H1 (cell line): ENCODE results near the gene STXBP4. TPM values are rescaled to one million over a fixed set of nuclear protein-coding genes. Genes with fewer than 3 reads are reported as not detected.

ENCODE experiments used
- CHD2 ChIP-seq: IDR thresholded peaks from 2 replicates; pipeline ENCODE4 v1.6.1; 2012; ENCODE audit warnings: low read length, improper control_type of control experiment
- HDAC6 ChIP-seq: IDR thresholded peaks from one replicate; pipeline ENCODE4 v1.7.1; 2012; ENCODE audit warnings: low read depth, mild to moderate bottlenecking, inconsistent platforms, low read length, moderate library complexity
- PHF8 ChIP-seq: fragments of 200-600 bp; sonication (generic); conservative IDR thresholded peaks from 2 replicates; pipeline ENCODE4 v1.7.1; 2012; ENCODE audit warnings: low read depth, mild to moderate bottlenecking, inconsistent platforms, low read length, moderate library complexity
- RFX5 ChIP-seq: IDR thresholded peaks from 2 replicates; pipeline ENCODE4 v1.6.1; 2011; ENCODE audit warnings: low read depth, low read length, improper control_type of control experiment, borderline replicate concordance
- RXRA ChIP-seq: IDR thresholded peaks from 2 replicates; pipeline ENCODE4 v1.6.1; 2011; ENCODE audit warnings: low read depth, mild to moderate bottlenecking, low read length, moderate library complexity; ENCODE audit not compliant: insufficient read depth
- TBP ChIP-seq: IDR thresholded peaks from 2 replicates; pipeline ENCODE4 v1.6.1; 2011; ENCODE audit warnings: low read depth, low read length, improper control_type of control experiment
- TCF12 ChIP-seq: IDR thresholded peaks from 2 replicates; pipeline ENCODE4 v1.6.1; 2011; ENCODE audit warnings: low read depth, mild to moderate bottlenecking, low read length
- ZNF274 ChIP-seq: IDR thresholded peaks from 2 replicates; pipeline ENCODE4 v1.7.0; 2012; ENCODE audit warnings: low read length, borderline replicate concordance; ENCODE audit errors: extremely low read depth
- polyA plus RNA-seq, 7 experiments: library from polyadenylated mRNA; depleted of rRNA in 3 of 7; stranded (reverse) in 5 of 7; unstranded in 2 of 7; fragments of >200 nt in 5 of 7; fragments of 200-250 nt in 2 of 7; gene quantifications; 1 replicate in 5 of 7; 2 replicates in 1 of 7; 4 replicates in 1 of 7; pipeline versions ENCODE4 v1.2.1 to v1.2.3, GENCODE V29; 2011 to 2013; ENCODE audit warnings: missing spikeins in 2 of 7, mixed read lengths in 2 of 7
- total RNA-seq: library from RNA; stranded (reverse); fragmentation: NEBNext Ultra II Directional; extraction: Animal tissue kit (Norgen Biotek cat#: 25700); gene quantifications from 2 replicates; pipeline ENCODE4 v1.2.1, GENCODE V29; 2021
- TF ChIP-seq, protein P1 (sequence below): fragments of 300-600 bp; sonication (generic); IDR thresholded peaks from 2 replicates; pipeline ENCODE4 v1.7.1; 2012; ENCODE audit warnings: low read length, moderate library complexity, mild to moderate bottlenecking, inconsistent platforms; ENCODE audit not compliant: insufficient replicate concordance
- TF ChIP-seq, protein P2 (sequence below), 3 experiments: IDR thresholded peaks; 1 replicate in 2 of 3; 2 replicates in 1 of 3; pipeline versions ENCODE4 v1.5.1 to v1.6.1; 2011; ENCODE audit warnings: low read length in 3 of 3, mild to moderate bottlenecking in 3 of 3, inconsistent platforms in 2 of 3, low read depth in 1 of 3, moderate library complexity in 1 of 3; ENCODE audit not compliant: insufficient read depth in 1 of 3; ENCODE audit errors: control extremely low read depth in 1 of 3

Gene STXBP4
- total and polyA plus RNA-seq, 2 of the 8 experiments (the other 6 are each of a cell fraction or from before 2014, with no cell fraction given) = 3.2 to 18.5 TPM

DNA sequence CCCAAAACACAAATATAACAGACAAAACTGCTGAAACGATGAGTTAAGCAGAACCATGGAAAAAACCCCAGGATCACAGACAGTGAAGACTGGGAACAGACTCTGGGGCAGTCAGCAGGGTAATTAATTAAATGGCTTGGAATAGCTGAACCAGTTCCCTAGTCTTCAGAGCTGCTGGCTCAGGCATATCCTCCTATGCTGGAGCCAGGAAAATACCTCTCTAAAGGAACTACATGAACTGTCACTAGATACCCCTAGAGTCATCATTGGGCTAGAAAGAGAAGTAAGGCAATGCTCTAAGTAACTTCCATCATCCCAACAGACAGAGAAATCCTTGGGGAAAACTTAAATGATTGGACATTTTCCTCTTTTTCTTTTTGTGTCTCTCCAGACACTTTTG lies 113.0 kb downstream of the STXBP4 start (continued):
- TF ChIP-seq, protein P1, sequence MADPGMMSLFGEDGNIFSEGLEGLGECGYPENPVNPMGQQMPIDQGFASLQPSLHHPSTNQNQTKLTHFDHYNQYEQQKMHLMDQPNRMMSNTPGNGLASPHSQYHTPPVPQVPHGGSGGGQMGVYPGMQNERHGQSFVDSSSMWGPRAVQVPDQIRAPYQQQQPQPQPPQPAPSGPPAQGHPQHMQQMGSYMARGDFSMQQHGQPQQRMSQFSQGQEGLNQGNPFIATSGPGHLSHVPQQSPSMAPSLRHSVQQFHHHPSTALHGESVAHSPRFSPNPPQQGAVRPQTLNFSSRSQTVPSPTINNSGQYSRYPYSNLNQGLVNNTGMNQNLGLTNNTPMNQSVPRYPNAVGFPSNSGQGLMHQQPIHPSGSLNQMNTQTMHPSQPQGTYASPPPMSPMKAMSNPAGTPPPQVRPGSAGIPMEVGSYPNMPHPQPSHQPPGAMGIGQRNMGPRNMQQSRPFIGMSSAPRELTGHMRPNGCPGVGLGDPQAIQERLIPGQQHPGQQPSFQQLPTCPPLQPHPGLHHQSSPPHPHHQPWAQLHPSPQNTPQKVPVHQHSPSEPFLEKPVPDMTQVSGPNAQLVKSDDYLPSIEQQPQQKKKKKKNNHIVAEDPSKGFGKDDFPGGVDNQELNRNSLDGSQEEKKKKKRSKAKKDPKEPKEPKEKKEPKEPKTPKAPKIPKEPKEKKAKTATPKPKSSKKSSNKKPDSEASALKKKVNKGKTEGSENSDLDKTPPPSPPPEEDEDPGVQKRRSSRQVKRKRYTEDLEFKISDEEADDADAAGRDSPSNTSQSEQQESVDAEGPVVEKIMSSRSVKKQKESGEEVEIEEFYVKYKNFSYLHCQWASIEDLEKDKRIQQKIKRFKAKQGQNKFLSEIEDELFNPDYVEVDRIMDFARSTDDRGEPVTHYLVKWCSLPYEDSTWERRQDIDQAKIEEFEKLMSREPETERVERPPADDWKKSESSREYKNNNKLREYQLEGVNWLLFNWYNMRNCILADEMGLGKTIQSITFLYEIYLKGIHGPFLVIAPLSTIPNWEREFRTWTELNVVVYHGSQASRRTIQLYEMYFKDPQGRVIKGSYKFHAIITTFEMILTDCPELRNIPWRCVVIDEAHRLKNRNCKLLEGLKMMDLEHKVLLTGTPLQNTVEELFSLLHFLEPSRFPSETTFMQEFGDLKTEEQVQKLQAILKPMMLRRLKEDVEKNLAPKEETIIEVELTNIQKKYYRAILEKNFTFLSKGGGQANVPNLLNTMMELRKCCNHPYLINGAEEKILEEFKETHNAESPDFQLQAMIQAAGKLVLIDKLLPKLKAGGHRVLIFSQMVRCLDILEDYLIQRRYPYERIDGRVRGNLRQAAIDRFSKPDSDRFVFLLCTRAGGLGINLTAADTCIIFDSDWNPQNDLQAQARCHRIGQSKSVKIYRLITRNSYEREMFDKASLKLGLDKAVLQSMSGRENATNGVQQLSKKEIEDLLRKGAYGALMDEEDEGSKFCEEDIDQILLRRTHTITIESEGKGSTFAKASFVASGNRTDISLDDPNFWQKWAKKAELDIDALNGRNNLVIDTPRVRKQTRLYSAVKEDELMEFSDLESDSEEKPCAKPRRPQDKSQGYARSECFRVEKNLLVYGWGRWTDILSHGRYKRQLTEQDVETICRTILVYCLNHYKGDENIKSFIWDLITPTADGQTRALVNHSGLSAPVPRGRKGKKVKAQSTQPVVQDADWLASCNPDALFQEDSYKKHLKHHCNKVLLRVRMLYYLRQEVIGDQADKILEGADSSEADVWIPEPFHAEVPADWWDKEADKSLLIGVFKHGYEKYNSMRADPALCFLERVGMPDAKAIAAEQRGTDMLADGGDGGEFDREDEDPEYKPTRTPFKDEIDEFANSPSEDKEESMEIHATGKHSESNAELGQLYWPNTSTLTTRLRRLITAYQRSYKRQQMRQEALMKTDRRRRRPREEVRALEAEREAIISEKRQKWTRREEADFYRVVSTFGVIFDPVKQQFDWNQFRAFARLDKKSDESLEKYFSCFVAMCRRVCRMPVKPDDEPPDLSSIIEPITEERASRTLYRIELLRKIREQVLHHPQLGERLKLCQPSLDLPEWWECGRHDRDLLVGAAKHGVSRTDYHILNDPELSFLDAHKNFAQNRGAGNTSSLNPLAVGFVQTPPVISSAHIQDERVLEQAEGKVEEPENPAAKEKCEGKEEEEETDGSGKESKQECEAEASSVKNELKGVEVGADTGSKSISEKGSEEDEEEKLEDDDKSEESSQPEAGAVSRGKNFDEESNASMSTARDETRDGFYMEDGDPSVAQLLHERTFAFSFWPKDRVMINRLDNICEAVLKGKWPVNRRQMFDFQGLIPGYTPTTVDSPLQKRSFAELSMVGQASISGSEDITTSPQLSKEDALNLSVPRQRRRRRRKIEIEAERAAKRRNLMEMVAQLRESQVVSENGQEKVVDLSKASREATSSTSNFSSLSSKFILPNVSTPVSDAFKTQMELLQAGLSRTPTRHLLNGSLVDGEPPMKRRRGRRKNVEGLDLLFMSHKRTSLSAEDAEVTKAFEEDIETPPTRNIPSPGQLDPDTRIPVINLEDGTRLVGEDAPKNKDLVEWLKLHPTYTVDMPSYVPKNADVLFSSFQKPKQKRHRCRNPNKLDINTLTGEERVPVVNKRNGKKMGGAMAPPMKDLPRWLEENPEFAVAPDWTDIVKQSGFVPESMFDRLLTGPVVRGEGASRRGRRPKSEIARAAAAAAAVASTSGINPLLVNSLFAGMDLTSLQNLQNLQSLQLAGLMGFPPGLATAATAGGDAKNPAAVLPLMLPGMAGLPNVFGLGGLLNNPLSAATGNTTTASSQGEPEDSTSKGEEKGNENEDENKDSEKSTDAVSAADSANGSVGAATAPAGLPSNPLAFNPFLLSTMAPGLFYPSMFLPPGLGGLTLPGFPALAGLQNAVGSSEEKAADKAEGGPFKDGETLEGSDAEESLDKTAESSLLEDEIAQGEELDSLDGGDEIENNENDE = no peak
- TF ChIP-seq TCF12 = no peak
- TF ChIP-seq TBP = no peak
- TF ChIP-seq, protein P2, sequence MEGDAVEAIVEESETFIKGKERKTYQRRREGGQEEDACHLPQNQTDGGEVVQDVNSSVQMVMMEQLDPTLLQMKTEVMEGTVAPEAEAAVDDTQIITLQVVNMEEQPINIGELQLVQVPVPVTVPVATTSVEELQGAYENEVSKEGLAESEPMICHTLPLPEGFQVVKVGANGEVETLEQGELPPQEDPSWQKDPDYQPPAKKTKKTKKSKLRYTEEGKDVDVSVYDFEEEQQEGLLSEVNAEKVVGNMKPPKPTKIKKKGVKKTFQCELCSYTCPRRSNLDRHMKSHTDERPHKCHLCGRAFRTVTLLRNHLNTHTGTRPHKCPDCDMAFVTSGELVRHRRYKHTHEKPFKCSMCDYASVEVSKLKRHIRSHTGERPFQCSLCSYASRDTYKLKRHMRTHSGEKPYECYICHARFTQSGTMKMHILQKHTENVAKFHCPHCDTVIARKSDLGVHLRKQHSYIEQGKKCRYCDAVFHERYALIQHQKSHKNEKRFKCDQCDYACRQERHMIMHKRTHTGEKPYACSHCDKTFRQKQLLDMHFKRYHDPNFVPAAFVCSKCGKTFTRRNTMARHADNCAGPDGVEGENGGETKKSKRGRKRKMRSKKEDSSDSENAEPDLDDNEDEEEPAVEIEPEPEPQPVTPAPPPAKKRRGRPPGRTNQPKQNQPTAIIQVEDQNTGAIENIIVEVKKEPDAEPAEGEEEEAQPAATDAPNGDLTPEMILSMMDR (IDR thresholded peaks at IDR 0.05; ENCODE audit: control extremely low read depth in 1 of 3, insufficient read depth in 1 of 3, low read depth in 1 of 3, low read length in 3 of 3) = no peak
- TF ChIP-seq HDAC6 = no peak
- TF ChIP-seq RXRA = no peak
- no peak for TF ChIP-seq PHF8
- no peak for TF ChIP-seq ZNF274
- TF ChIP-seq RFX5 = no peak
- no peak for TF ChIP-seq CHD2
